Ishikawa (cell line): ENCODE results near the gene BMPR1B.

Experiments used
- FOXM1 ChIP-seq: IDR thresholded peaks from 2 replicates; pipeline ENCODE4 v1.6.1; 2012; ENCODE audit warnings: low read depth, borderline replicate concordance
- RAD21 ChIP-seq: IDR thresholded peaks from 2 replicates; pipeline ENCODE4 v1.6.1; 2012; ENCODE audit warnings: low read depth
- TAF1 ChIP-seq: IDR thresholded peaks from 2 replicates; pipeline ENCODE4 v1.6.1; 2012; ENCODE audit warnings: low read depth, mild to moderate bottlenecking

DNA sequence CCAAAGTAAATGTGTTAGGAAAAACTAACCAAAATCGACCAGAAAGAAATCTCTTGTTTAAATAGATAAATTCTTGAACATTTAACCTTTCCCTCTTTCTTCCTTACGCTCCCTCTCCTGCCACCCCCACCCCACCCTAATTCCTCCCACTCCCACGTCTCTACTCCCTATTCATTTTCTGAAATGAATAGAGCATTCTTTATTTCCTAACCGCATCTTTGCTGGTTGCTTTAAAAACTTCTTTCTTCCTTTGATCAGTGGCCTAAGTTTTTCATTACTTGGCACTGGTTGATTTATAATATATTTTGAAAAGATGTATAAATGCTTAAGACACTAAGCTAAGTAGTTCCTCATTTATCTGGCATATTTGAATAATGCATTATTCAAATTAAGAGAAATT lies 33.9 kb downstream of the BMPR1B start:
- no peak for TF ChIP-seq TAF1
- no peak for TF ChIP-seq RAD21
- TF ChIP-seq FOXM1, result no peak
